ENCODE measurements around the gene HMCN1.
"Not testable (repeated sequence)": the region's sequence is repeated elsewhere in the genome, so short reads cannot be mapped to it uniquely, and the experiment has no call there.

HMCN1 gene

DNA sequence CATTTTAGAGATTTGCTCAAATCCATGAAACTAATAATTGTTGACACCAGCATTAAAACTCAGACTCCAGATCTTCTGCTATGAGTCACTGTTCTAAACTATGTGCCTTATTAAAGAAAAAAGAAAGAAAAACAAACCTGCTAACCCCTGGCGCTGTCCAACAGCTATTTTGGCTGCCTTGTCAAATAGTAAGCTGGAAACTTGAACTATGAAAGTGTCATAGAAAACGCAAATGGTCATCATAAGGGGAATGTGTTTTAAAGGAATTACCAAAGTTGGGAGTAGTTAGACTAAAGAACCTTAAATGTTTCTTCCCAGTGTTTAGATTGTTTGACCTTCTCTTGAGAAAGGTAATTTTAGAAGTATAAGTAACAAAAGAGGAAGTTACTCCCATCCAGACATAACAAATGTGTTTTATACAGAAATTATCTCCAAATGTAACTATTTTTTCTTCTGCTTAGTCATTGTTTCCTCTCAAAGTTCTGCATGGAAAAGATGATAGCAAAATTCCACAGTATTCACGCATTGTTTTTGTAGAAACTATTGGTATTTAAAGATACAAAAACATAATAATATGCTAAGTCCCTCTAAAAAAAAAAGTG lies 368.5 kb downstream of the HMCN1 start:
- no peak for DNase-seq

GRCh38 chr1:186104459-186104858 lies 370.3 kb downstream of the HMCN1 start:
- DNase-seq: no peak

DNA sequence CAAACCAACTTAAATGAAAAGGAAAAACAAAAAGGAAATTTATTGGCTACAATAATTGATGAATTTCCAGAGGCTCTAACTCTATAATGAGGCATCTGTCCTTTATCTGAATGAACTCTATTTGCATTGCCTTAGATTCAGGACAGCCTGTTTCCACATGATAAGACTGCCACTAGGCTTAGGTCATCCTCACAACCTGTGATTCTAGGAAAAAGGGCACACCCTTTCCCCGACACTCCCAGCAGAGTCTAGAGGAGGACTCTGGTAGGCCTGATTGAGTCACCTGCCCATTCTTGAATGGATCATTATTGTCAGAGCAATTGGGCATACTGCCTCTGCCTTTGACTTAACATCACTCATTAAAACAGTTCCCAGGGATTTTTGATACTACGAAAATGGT lies 378.1 kb downstream of the HMCN1 start:
- no peak for DNase-seq

DNA sequence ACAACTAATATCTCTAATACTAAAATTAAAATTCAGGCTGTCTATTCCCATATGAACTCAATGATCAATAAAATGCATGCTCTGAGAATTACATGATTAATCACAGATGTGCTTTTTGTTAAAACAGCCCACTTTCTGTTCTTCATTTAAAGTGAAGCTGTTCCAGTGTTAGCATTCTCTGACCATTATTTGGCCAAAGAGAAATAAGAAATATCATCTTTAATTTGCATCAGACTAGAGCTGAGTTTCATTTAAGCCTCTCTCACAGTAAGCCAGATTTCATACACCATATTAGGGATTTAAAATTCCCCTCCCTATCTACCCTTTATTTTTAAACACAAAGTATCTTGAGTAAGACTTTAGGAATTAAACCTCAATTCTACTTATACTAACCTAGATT lies 379.3 kb downstream of the HMCN1 start:
- no peak for DNase-seq

- DNase-seq: no peak
Measured at GRCh38 chr1:186118724-186119123, 384.5 kb downstream of the HMCN1 start.

GRCh38 chr1:186122837-186123236 lies 388.6 kb downstream of the HMCN1 start:
- no peak for DNase-seq

DNA sequence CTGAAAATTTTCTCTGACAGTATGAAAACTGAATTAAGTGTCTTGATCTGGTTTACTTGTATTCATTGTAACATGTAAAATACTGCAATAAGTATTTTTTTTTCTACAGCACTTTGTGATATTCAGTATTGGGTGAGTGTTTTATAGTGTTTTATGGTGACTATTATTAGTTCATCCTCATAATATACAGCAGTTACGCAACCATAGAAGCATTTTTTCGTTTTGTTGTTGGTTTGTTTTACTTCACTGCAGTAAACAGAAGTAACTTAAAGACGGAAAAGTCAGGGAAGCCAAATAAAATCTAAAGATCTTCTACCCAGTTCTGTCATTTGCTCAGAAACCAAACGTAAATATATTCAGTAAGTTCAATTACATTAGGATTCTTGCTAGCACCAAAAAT lies 390.8 kb downstream of the HMCN1 start:
- no peak for DNase-seq

- no peak for DNase-seq
Measured at GRCh38 chr1:186125511-186125910, 391.3 kb downstream of the HMCN1 start.

GRCh38 chr1:186129758-186130157 lies 395.6 kb downstream of the HMCN1 start:
- no peak for DNase-seq

GRCh38 chr1:186139115-186139514 lies 404.9 kb downstream of the HMCN1 start:
- DNase-seq: no peak

DNA sequence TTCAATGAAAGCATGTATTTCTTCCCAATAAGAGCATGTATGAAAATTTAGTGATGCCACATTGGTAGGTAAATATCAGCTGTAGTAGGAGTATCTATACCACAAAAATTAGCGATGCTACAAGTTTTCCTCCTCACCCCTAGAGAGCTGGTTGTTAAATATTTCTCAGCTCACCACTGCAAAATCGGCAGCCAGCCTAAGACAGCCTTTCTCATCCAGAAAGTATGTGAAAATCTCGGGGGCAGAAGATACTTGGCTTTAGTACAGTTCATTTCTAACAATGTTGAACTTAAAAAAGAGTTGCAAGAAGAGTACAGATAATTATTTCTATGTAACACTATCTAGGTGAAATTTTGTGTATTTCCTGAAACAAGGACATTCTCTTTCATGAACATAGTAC lies 405.5 kb downstream of the HMCN1 start:
- no peak for DNase-seq

DNA sequence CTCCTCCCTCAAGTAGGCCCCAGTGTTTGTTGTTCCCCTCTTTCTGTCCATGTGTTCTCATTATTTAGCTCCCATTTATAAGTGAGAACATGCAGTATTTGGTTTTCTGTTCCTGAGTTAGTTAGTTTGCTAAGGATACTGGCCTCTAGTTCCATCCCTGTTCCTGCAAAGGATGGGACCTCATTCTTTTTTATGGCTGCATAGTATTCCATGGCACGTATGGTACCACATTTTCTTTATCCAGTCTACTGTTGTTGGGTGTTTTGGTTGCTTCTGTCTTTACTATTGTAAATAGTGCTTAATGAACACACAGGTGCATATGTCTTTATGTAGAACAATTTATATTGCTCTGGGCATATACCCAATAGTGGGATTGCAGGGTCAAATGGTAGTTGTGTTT lies 408.0 kb downstream of the HMCN1 start:
- DNase-seq: no peak

- no peak for DNase-seq
Measured at GRCh38 chr1:186142916-186143315, 408.7 kb downstream of the HMCN1 start.

- DNase-seq: no peak
Measured at GRCh38 chr1:186143481-186143880, 409.3 kb downstream of the HMCN1 start.

DNA sequence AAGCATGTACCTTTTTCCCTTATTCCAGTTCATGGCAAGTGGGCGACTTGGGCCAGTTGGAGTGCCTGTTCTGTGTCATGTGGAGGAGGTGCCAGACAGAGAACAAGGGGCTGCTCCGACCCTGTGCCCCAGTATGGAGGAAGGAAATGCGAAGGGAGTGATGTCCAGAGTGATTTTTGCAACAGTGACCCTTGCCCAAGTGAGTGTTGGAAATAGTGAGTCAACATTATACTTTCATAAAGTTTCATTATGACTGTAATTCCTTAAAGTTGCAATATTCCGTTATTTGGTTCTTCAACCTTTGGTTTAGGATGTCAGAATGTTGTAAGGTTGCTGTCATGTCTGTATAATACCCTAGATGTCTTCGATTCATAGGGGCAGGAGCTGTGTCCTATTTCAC lies 410.3 kb downstream of the HMCN1 start:
- DNase-seq: no peak

- DNase-seq: no peak
Measured at GRCh38 chr1:186146974-186147373, 412.8 kb downstream of the HMCN1 start.

DNA sequence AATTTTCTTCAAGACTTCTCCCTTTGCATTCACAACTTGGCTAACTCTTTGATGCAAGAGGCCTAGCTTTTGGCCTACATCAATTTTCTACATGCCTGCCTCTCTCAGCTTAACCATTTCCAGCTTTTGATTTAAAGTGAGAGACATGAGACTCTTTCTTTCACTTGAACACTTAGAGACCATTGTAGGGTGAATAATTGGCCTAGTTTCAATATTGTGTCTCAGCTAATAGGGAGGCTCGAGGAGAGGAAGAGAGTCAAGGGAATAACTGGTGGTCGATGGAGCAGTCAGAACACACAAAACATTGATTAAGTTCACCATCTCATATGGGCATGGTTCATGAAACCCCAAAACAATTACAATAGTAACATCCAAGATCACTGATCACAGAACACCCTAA lies 415.4 kb downstream of the HMCN1 start:
- DNase-seq: no peak

DNA sequence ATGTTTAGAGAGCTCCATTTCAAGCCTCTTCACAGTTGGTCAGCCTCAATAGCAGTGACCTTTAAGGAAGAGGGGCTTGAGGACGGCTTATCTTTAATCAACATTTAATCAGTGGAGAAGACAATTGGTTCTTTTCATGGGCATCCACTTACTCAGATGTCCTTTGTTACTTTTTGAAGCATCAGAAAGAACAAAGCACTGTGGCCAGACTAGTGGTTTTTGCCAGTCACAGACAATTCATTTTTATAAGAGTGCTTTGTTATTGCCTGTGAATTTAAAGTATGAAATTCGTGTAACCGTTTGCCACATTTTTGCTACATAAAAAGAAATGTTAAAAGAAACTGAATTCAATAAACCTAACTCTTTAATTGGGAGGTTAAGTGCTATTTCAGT lies 418.0 kb downstream of the HMCN1 start:
- no peak for DNase-seq

- DNase-seq: no peak
Measured at GRCh38 chr1:186152620-186153239, 418.5 kb downstream of the HMCN1 start.

- no peak for DNase-seq
Measured at GRCh38 chr1:186154651-186155050, 420.5 kb downstream of the HMCN1 start.

DNA sequence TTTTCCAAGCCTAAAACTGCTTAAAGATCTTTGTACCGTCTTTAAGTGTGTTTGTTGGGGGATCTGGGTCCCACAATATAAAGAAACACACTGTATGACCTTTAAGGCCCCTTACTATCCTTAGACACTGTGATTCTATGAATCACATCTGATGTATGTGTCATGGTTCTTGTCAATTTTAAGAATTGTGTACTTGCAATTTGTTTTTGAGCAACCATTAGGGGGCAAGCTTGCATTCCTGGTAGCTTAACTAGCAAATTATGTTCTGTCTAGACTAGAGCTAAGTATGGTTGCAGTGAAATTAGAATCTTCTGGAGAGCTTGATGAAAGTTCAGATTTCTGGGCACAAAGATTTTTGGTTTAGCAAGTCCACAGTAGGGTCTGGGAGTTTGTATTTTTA lies 421.4 kb downstream of the HMCN1 start:
- DNase-seq: no peak

GRCh38 chr1:186162895-186163294 lies 428.7 kb downstream of the HMCN1 start:
- not testable (repeated sequence) for DNase-seq

DNA sequence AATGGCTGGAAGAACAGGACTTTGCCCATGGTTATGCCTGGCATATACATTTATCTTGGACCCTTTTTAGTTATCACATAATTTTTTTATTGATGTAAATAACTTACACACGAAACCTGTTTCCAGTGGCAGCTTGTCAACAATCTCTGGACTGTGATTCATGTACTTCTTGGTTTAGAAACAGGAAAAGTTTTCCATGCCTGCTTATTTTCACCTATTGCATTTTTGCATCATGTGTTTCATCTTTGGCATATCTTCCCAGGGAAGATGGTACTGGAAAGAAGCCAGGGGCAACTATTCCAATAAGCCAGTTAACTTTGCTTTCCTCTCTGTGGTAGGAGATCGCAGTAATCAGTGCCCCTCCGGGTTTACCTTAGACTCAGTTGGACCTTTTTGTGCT lies 430.6 kb downstream of the HMCN1 start:
- no peak for DNase-seq

- DNase-seq: no peak
Measured at GRCh38 chr1:186165303-186165702, 431.1 kb downstream of the HMCN1 start.

GRCh38 chr1:186167096-186167668 lies 433.0 kb downstream of the HMCN1 start:
- DNase-seq: no peak

All from GDM1 (cell line).